PC-3 (cell line): ENCODE measurements around the gene HSD17B3. TPM values are rescaled to one million over a fixed set of nuclear protein-coding genes. Genes with fewer than 3 reads are reported as not detected.

Experiments used
- ATAC-seq: fragments of 200-7000 bp; cut with Tn5 transposase; 2 replicates; pipeline ENCODE4 v1.9.1; 2020; ENCODE audit warnings: mild to moderate bottlenecking, moderate library complexity
- BruUV-seq: library from RNA; stranded (reverse); fragments of 400-500 nt; replicated peaks from 2 replicates; lab custom pipeline; 2021; lab: Mats Ljungman, UMichigan
- CTCF ChIA-PET: fragments of 300-600 bp; sonication (Branson Sonifier 250); formaldehyde crosslinking; loops from one replicate; lab custom pipeline; 2022; ENCODE audit warnings: antibody characterized with exemption; lab: Charles Lee
- POLR2A ChIA-PET: fragments of 300-600 bp; sonication (Branson Sonifier 250); formaldehyde crosslinking; loops from one replicate; lab custom pipeline; 2022; ENCODE audit warnings: antibody characterized with exemption; ENCODE audit not compliant: unreplicated experiment; lab: Charles Lee
- DNase-seq: peaks from one replicate; pipeline ENCODE4 v3.0.0-alpha.2; 2015
- H2AFZ ChIP-seq: fragments of 300-600 bp; sonication (generic); 2 replicates; pipeline ENCODE4 v1.6.0; 2016; ENCODE audit warnings: antibody characterized with exemption, low read length
- H3F3A ChIP-seq: fragments of 300-600 bp; sonication (generic); one replicate; pipeline ENCODE4 v1.6.0; 2017; ENCODE audit warnings: antibody characterized with exemption, low read length, control low read depth, mild to moderate bottlenecking; ENCODE audit not compliant: unreplicated experiment
- H3K27ac ChIP-seq: fragments of 300-600 bp; sonication (generic); 2 replicates; pipeline ENCODE4 v1.5.1; 2016; ENCODE audit warnings: mild to moderate bottlenecking, low read length
- H3K27me3 ChIP-seq: fragments of 300-600 bp; sonication (generic); 2 replicates; pipeline ENCODE4 v1.6.1; 2016; ENCODE audit warnings: low read length, mixed read lengths
- H3K36me3 ChIP-seq: fragments of 300-600 bp; sonication (generic); 2 replicates; pipeline ENCODE4 v1.6.1; 2016; ENCODE audit warnings: low read depth, mixed run types, low read length, mixed read lengths
- H3K4me1 ChIP-seq: fragments of 300-600 bp; sonication (generic); 2 replicates; pipeline ENCODE4 v1.5.1; 2016; ENCODE audit warnings: low read length; ENCODE audit not compliant: insufficient read depth
- H3K4me2 ChIP-seq: fragments of 300-600 bp; sonication (generic); 2 replicates; pipeline ENCODE4 v1.6.0; 2016; ENCODE audit warnings: low read length
- H3K4me3 ChIP-seq: fragments of 300-600 bp; sonication (generic); 2 replicates; pipeline ENCODE4 v1.5.1; 2016; ENCODE audit warnings: mild to moderate bottlenecking, low read length, mixed read lengths
- H3K79me2 ChIP-seq: fragments of 300-600 bp; sonication (generic); 2 replicates; pipeline ENCODE4 v1.6.1; 2017; ENCODE audit warnings: low read length, mixed read lengths
- H3K9ac ChIP-seq: fragments of 300-600 bp; sonication (generic); 2 replicates; pipeline ENCODE4 v1.6.0; 2016; ENCODE audit warnings: mild to moderate bottlenecking, low read length
- H3K9me2 ChIP-seq: fragments of 300-600 bp; sonication (generic); replicated peaks from 2 replicates; pipeline ENCODE4 v1.6.1; 2016; ENCODE audit warnings: mixed run types, low read length, mixed read lengths
- H3K9me3 ChIP-seq: fragments of 300-600 bp; sonication (generic); 2 replicates; pipeline ENCODE4 v1.6.1; 2016; ENCODE audit warnings: low read length, mixed read lengths
- H4K20me1 ChIP-seq: fragments of 300-600 bp; sonication (generic); 2 replicates; pipeline ENCODE4 v1.6.1; 2016; ENCODE audit warnings: low read length, mixed read lengths
- CTCF ChIP-seq: fragments of 300-600 bp; sonication (generic); conservative IDR thresholded peaks from 2 replicates; pipeline ENCODE4 v1.5.1; 2017; ENCODE audit warnings: antibody characterized with exemption, low read depth, mild to moderate bottlenecking, low read length
- EZH2 ChIP-seq: fragments of 300-600 bp; sonication (generic); IDR thresholded peaks from one replicate; pipeline ENCODE4 v1.6.1; 2017; ENCODE audit warnings: antibody characterized with exemption, mild to moderate bottlenecking, low read length; ENCODE audit not compliant: unreplicated experiment
- EZH2phosphoT487 ChIP-seq: fragments of 300-600 bp; sonication (generic); IDR thresholded peaks from 2 replicates; pipeline ENCODE4 v1.6.1; 2018; ENCODE audit warnings: mild to moderate bottlenecking, antibody characterized with exemption, low read length, borderline replicate concordance
- intact Hi-C: fragments of 100-400 bp; cut with micrococcal nuclease; formaldehyde crosslinking; loops from 2 replicates; pipeline ENCODE4 v1.9.0; 2023
- total RNA-seq: library from RNA; depleted of rRNA; stranded (reverse); fragments of >200 nt; gene quantifications from 2 replicates; pipeline ENCODE4 v1.2.3, GENCODE V29; 2014

Gene HSD17B3
- total RNA-seq, 1 experiment from 2014 or later: 0.26 TPM

- TF ChIP-seq EZH2: no peak
- no peak for TF ChIP-seq EZH2phosphoT487
- no peak for TF ChIP-seq CTCF
- Histone ChIP-seq H4K20me1 (no peaks in the 10 kb centered on the region), H2AFZ (no peak overlapping the region), H3K36me3 (no peaks in the 10 kb centered on the region), H3K4me3 (no peak overlapping the region), H3F3A (no peaks in the 10 kb centered on the region), H3K27ac (no peak overlapping the region), H3K4me2 (no peak overlapping the region), H3K79me2 (no peaks in the 10 kb centered on the region), H3K9me2 (no peaks in the 10 kb centered on the region), H3K27me3 (no peaks in the 10 kb centered on the region), H3K9me3 (no peaks in the 10 kb centered on the region), H3K9ac (no peak overlapping the region), H3K4me1 (no peaks in the 10 kb centered on the region)
- DNase-seq (no peak), ATAC-seq (no peak)
- no TSS peak for BruUV-seq
- intact Hi-C loops: no loop called here
- POLR2A ChIA-PET: no interaction called here
- CTCF ChIA-PET: no interaction called here
Observed at GRCh38 chr9:96195541-96195940, 106.4 kb downstream of the HSD17B3 start.

- no TSS peak for BruUV-seq
- intact Hi-C loops: no loop called here
- no peaks in the 10 kb centered on the region for H3K27me3 ChIP-seq
- H2AFZ ChIP-seq: no peak overlapping the region
- no peaks in the 10 kb centered on the region for H3K36me3 ChIP-seq
- H3K79me2 ChIP-seq: no peaks in the 10 kb centered on the region
- ATAC-seq: no peak
- ChIA-PET POLR2A (no interaction called here), CTCF (no interaction called here)
- H3K27ac ChIP-seq: no peak overlapping the region
- no peak overlapping the region for H3K4me3 ChIP-seq
- DNase-seq: peak; percentile 9
- H3K4me1 ChIP-seq: no peaks in the 10 kb centered on the region
- no peak for TF ChIP-seq EZH2
- TF ChIP-seq EZH2phosphoT487: no peak
- TF ChIP-seq CTCF: no peak
- H3K9ac ChIP-seq: no peak overlapping the region
- no peaks in the 10 kb centered on the region for H4K20me1 ChIP-seq
- H3K9me3 ChIP-seq: no peaks in the 10 kb centered on the region
- H3K4me2 ChIP-seq: no peak overlapping the region
- no peaks in the 10 kb centered on the region for H3F3A ChIP-seq
- no peaks in the 10 kb centered on the region for H3K9me2 ChIP-seq
Observed at GRCh38 chr9:96193236-96193755, 108.7 kb downstream of the HSD17B3 start.

- no peak overlapping the region for H2AFZ ChIP-seq
- BruUV-seq: no TSS peak
- no peak for DNase-seq
- no peaks in the 10 kb centered on the region for H4K20me1 ChIP-seq
- no peak overlapping the region for H3K9ac ChIP-seq
- intact Hi-C loops: no loop called here
- H3K4me2 ChIP-seq: no peak overlapping the region
- H3K9me2 ChIP-seq: no peaks in the 10 kb centered on the region
- H3K27me3 ChIP-seq: no peaks in the 10 kb centered on the region
- H3K36me3 ChIP-seq: no peaks in the 10 kb centered on the region
- no peak overlapping the region for H3K27ac ChIP-seq
- ChIA-PET CTCF (no interaction called here), POLR2A (no interaction called here)
- no peak for ATAC-seq
- no peak overlapping the region for H3K4me3 ChIP-seq
- no peak for TF ChIP-seq EZH2phosphoT487
- no peak for TF ChIP-seq EZH2
- TF ChIP-seq CTCF: no peak
- no peaks in the 10 kb centered on the region for H3K79me2 ChIP-seq
- no peaks in the 10 kb centered on the region for H3F3A ChIP-seq
- no peaks in the 10 kb centered on the region for H3K9me3 ChIP-seq
- no peaks in the 10 kb centered on the region for H3K4me1 ChIP-seq
Observed at GRCh38 chr9:96192710-96193109, 109.3 kb downstream of the HSD17B3 start.
